HG03095 (cell line): Measurements from ENCODE around the gene MUC6.

Source experiments
- ATAC-seq: cut with Tn5 transposase; IDR thresholded peaks from one replicate; pipeline ENCODE4 v1.9.1; 2021; ENCODE audit warnings: moderate library complexity; ENCODE audit not compliant: unreplicated experiment

MUC6 gene

GRCh38 chr11:1073261-1073724 is 36.8 kb upstream of the MUC6 start:
- no peak for ATAC-seq

GRCh38 chr11:1072821-1073231 is 36.3 kb upstream of the MUC6 start:
- no peak for ATAC-seq

- no peak for ATAC-seq
These were observed 35.8 kb upstream of the MUC6 start for GRCh38 chr11:1072116-1072820.

GRCh38 chr11:1071571-1072115 is 35.1 kb upstream of the MUC6 start:
- ATAC-seq: no peak

- no peak for ATAC-seq
These were observed 34.3 kb upstream of the MUC6 start for GRCh38 chr11:1070594-1071462.

GRCh38 chr11:1069740-1070139 is 33.2 kb upstream of the MUC6 start:
- no peak for ATAC-seq

- ATAC-seq: no peak
These were observed 31.4 kb upstream of the MUC6 start for GRCh38 chr11:1067812-1068496.

GRCh38 chr11:1064167-1064566 is 27.6 kb upstream of the MUC6 start:
- ATAC-seq: no peak

- ATAC-seq: no peak
These were observed 25.7 kb upstream of the MUC6 start for GRCh38 chr11:1062075-1062820.

- ATAC-seq: no peak
These were observed 24.5 kb upstream of the MUC6 start for GRCh38 chr11:1060852-1061616.

- no peak for ATAC-seq
These were observed 23.9 kb upstream of the MUC6 start for GRCh38 chr11:1060410-1060809.

GRCh38 chr11:1059759-1060158 is 23.2 kb upstream of the MUC6 start:
- no peak for ATAC-seq

- no peak for ATAC-seq
These were observed 21.3 kb upstream of the MUC6 start for GRCh38 chr11:1057806-1058205.

GRCh38 chr11:1055990-1056771 is 19.7 kb upstream of the MUC6 start:
- no peak for ATAC-seq

GRCh38 chr11:1055109-1055703 is 18.7 kb upstream of the MUC6 start:
- no peak for ATAC-seq

- ATAC-seq: no peak
These were observed 17.9 kb upstream of the MUC6 start for GRCh38 chr11:1054143-1055108.

- ATAC-seq: no peak
These were observed 16.8 kb upstream of the MUC6 start for GRCh38 chr11:1053121-1053901.
